WTC11 (cell line): Measurements from ENCODE around the gene SEZ6. TPM values are rescaled to one million over a fixed set of nuclear protein-coding genes. Genes with fewer than 3 reads are reported as not detected.

Experiments
- ATAC-seq: fragments of 200-7000 bp; cut with Tn5 transposase; 2 replicates; pipeline ENCODE4 v1.10.0; 2021; ENCODE audit warnings: mild to moderate bottlenecking, moderate library complexity
- CTCF ChIA-PET: fragments of 300-600 bp; sonication (Branson Sonifier 250); formaldehyde crosslinking; loops from one replicate; lab custom pipeline; 2021; ENCODE audit warnings: antibody characterized with exemption; lab: Charles Lee
- POLR2A ChIA-PET: fragments of 350-600 bp; sonication (Branson Sonifier 250); formaldehyde crosslinking; loops from one replicate; lab custom pipeline; 2021; ENCODE audit warnings: antibody characterized with exemption; lab: Charles Lee
- DNase-seq: peaks from one replicate; pipeline ENCODE4 v3.0.0; 2021; ENCODE audit warnings: low spot score
- H3K27ac Mint-ChIP-seq: 2 replicates; pipeline ENCODE4 v1.8.0; 2021; ENCODE audit warnings: mixed read lengths
- H3K27me3 Mint-ChIP-seq: 2 replicates; pipeline ENCODE4 v1.8.0; 2021; ENCODE audit warnings: low read depth, mild to moderate bottlenecking, moderate library complexity, mixed read lengths
- H3K36me3 Mint-ChIP-seq: 2 replicates; pipeline ENCODE4 v1.8.0; 2021; ENCODE audit warnings: mixed read lengths
- H3K4me1 Mint-ChIP-seq: 2 replicates; pipeline ENCODE4 v1.8.0; 2022; ENCODE audit warnings: mixed read lengths
- H3K4me3 Mint-ChIP-seq: 2 replicates; pipeline ENCODE4 v1.8.0; 2021; ENCODE audit warnings: mild to moderate bottlenecking, moderate library complexity, mixed read lengths
- H3K9me3 Mint-ChIP-seq: 2 replicates; pipeline ENCODE4 v1.8.0; 2021; ENCODE audit warnings: mixed read lengths
- CBFB ChIP-seq: sonication (generic); formaldehyde crosslinking; IDR thresholded peaks from 2 replicates; pipeline ENCODE4 v1.8.1; 2022; ENCODE audit warnings: mild to moderate bottlenecking, low read depth, missing genetic modification reagents
- CREB1 ChIP-seq: sonication (generic); formaldehyde crosslinking; IDR thresholded peaks from 2 replicates; pipeline ENCODE4 v1.8.0; 2023; ENCODE audit warnings: mild to moderate bottlenecking, missing genetic modification reagents
- E2F5 ChIP-seq: sonication (generic); formaldehyde crosslinking; IDR thresholded peaks from 2 replicates; pipeline ENCODE4 v1.8.1; 2022; ENCODE audit warnings: mild to moderate bottlenecking, moderate library complexity, missing genetic modification reagents
- ESRRA ChIP-seq: sonication (generic); formaldehyde crosslinking; IDR thresholded peaks from 2 replicates; pipeline ENCODE4 v1.8.1; 2022; ENCODE audit warnings: mild to moderate bottlenecking, missing genetic modification reagents, borderline replicate concordance
- FOXK1 ChIP-seq: sonication (generic); formaldehyde crosslinking; IDR thresholded peaks from 2 replicates; pipeline ENCODE4 v1.8.0; 2022; ENCODE audit warnings: mild to moderate bottlenecking, moderate library complexity, missing genetic modification reagents
- FOXP4 ChIP-seq: sonication (generic); formaldehyde crosslinking; IDR thresholded peaks from 2 replicates; pipeline ENCODE4 v1.8.0; 2022; ENCODE audit warnings: mild to moderate bottlenecking, missing genetic modification reagents
- GABPB1 ChIP-seq: sonication (generic); formaldehyde crosslinking; IDR thresholded peaks from 2 replicates; pipeline ENCODE4 v1.8.1; 2023; ENCODE audit warnings: mild to moderate bottlenecking, missing genetic modification reagents
- GRHL2 ChIP-seq: fragments of 250-450 bp; sonication (Bioruptor Pico); IDR thresholded peaks from 2 replicates; pipeline ENCODE4 v1.8.0; 2022; ENCODE audit warnings: mild to moderate bottlenecking, moderate library complexity; ENCODE audit not compliant: insufficient replicate concordance, severe bottlenecking
- IRF2 ChIP-seq: sonication (generic); formaldehyde crosslinking; IDR thresholded peaks from 2 replicates; pipeline ENCODE4 v1.8.0; 2022; ENCODE audit warnings: low read depth, missing genetic modification reagents, borderline replicate concordance
- JAZF1 ChIP-seq: fragments of 250-450 bp; sonication (Bioruptor Pico); IDR thresholded peaks from 2 replicates; pipeline ENCODE4 v1.9.0; 2021; ENCODE audit warnings: moderate library complexity, mild to moderate bottlenecking, inconsistent platforms
- MAX ChIP-seq: sonication (generic); formaldehyde crosslinking; IDR thresholded peaks from 2 replicates; pipeline ENCODE4 v1.8.0; 2022; ENCODE audit warnings: mild to moderate bottlenecking, missing genetic modification reagents
- NR1H2 ChIP-seq: sonication (generic); formaldehyde crosslinking; IDR thresholded peaks from 2 replicates; pipeline ENCODE4 v1.9.0; 2021; ENCODE audit warnings: mild to moderate bottlenecking, moderate library complexity, missing genetic modification reagents
- NR3C1 ChIP-seq: sonication (generic); formaldehyde crosslinking; conservative IDR thresholded peaks from 2 replicates; pipeline ENCODE4 v1.8.1; 2023; ENCODE audit warnings: low read depth, mild to moderate bottlenecking, missing genetic modification reagents
- PREB ChIP-seq: sonication (generic); formaldehyde crosslinking; IDR thresholded peaks from 2 replicates; pipeline ENCODE4 v1.8.1; 2022; ENCODE audit warnings: mild to moderate bottlenecking, missing genetic modification reagents, moderate library complexity, borderline replicate concordance
- SMAD3 ChIP-seq: sonication (generic); formaldehyde crosslinking; IDR thresholded peaks from 2 replicates; pipeline ENCODE4 v1.8.0; 2022; ENCODE audit warnings: missing genetic modification reagents, mild to moderate bottlenecking, borderline replicate concordance
- SOX15 ChIP-seq: fragments of 250-450 bp; sonication (Bioruptor Pico); IDR thresholded peaks from 2 replicates; pipeline ENCODE4 v1.9.0; 2021; ENCODE audit warnings: mild to moderate bottlenecking
- TCF7 ChIP-seq: sonication (generic); formaldehyde crosslinking; IDR thresholded peaks from 2 replicates; pipeline ENCODE4 v1.8.0; 2022; ENCODE audit warnings: mild to moderate bottlenecking, low read depth, missing genetic modification reagents, moderate library complexity
- TEAD1 ChIP-seq: sonication (generic); formaldehyde crosslinking; IDR thresholded peaks from 2 replicates; pipeline ENCODE4 v1.8.0; 2022; ENCODE audit warnings: mild to moderate bottlenecking, missing genetic modification reagents
- TP53 ChIP-seq: sonication (generic); formaldehyde crosslinking; IDR thresholded peaks from 2 replicates; pipeline ENCODE4 v1.8.1; 2023; ENCODE audit warnings: mild to moderate bottlenecking, missing genetic modification reagents
- ZNF232 ChIP-seq: sonication (generic); formaldehyde crosslinking; IDR thresholded peaks from 2 replicates; pipeline ENCODE4 v1.8.0; 2022; ENCODE audit warnings: mild to moderate bottlenecking, missing genetic modification reagents
- ZNF317 ChIP-seq: sonication (generic); formaldehyde crosslinking; IDR thresholded peaks from 2 replicates; pipeline ENCODE4 v1.8.1; 2023; ENCODE audit warnings: low read depth, mild to moderate bottlenecking, moderate library complexity, missing genetic modification reagents, borderline replicate concordance
- ZNF671 ChIP-seq: fragments of 250-450 bp; sonication (Bioruptor Pico); IDR thresholded peaks from 2 replicates; pipeline ENCODE4 v1.8.0; 2021; ENCODE audit warnings: mild to moderate bottlenecking
- ZSCAN18 ChIP-seq: fragments of 250-450 bp; sonication (Bioruptor Pico); IDR thresholded peaks from 2 replicates; pipeline ENCODE4 v2.1.2; 2022; ENCODE audit warnings: mild to moderate bottlenecking, moderate library complexity
- total RNA-seq: library from RNA; stranded (reverse); gene quantifications from 3 replicates; pipeline ENCODE4 v1.2.3, GENCODE V29; 2021
- TF ChIP-seq, protein P1 (sequence below): sonication (generic); formaldehyde crosslinking; IDR thresholded peaks from 2 replicates; pipeline ENCODE4 v1.8.1; 2023; ENCODE audit warnings: mild to moderate bottlenecking, missing genetic modification reagents

The SEZ6 gene
- total RNA-seq, 1 experiment from 2014 or later, result 3.0 TPM

DNA sequence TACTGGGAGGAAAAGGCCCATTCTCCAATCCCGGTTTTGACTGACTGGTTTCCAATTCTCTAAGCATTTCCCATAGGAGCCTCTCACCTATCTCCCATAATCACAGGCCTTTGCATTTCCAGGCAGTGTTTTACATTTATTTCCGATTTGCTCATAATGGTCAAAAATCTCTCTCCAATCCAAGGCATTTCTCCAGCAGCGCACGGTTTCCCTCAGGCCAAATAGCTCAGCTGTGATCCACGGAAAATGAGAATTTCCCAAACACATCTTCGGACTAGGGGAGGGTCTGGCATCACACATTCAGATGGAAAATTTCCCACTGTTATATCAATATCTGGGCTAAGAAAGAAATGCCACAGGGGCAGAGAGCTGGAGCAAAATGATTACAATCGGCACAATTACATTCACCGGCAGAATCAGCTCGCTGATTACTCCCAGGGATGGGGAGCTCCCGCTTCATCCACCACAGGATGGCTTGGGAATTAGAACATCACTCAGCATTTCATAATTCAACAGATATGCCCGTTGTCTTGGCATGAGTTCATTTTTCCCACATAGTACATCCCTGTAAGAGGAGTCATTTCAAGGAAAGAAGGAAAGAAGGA lies 43.8 kb upstream of the SEZ6 start:
- no peak for ATAC-seq
- H3K4me3 Mint-ChIP-seq, result no peak overlapping the region
- H3K9me3 Mint-ChIP-seq, result no peaks in the 10 kb centered on the region
- H3K4me1 Mint-ChIP-seq, result peaks cover 41% of the 10 kb centered on the region
- no peak overlapping the region for H3K27ac Mint-ChIP-seq
- DNase-seq, result no peak
- TF ChIP-seq ZNF317, result no peak
- TF ChIP-seq TCF7, result no peak
- no peak for TF ChIP-seq ZNF232 (CRISPR knock-in tag)
- TF ChIP-seq E2F5 (CRISPR knock-in tag), result no peak
- TF ChIP-seq CBFB (CRISPR knock-in tag), result no peak
- TF ChIP-seq ZSCAN18 (CRISPR knock-in tag), result no peak
- TF ChIP-seq FOXP4, result no peak
- TF ChIP-seq GABPB1, result no peak
- no peak for TF ChIP-seq TP53 (CRISPR knock-in tag)
- TF ChIP-seq FOXK1 (CRISPR knock-in tag), result no peak
- TF ChIP-seq, protein P1, sequence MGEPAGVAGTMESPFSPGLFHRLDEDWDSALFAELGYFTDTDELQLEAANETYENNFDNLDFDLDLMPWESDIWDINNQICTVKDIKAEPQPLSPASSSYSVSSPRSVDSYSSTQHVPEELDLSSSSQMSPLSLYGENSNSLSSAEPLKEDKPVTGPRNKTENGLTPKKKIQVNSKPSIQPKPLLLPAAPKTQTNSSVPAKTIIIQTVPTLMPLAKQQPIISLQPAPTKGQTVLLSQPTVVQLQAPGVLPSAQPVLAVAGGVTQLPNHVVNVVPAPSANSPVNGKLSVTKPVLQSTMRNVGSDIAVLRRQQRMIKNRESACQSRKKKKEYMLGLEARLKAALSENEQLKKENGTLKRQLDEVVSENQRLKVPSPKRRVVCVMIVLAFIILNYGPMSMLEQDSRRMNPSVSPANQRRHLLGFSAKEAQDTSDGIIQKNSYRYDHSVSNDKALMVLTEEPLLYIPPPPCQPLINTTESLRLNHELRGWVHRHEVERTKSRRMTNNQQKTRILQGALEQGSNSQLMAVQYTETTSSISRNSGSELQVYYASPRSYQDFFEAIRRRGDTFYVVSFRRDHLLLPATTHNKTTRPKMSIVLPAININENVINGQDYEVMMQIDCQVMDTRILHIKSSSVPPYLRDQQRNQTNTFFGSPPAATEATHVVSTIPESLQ (CRISPR knock-in tag), result no peak
- TF ChIP-seq TEAD1 (CRISPR knock-in tag), result no peak
- no peak for TF ChIP-seq NR1H2 (CRISPR knock-in tag)
- TF ChIP-seq GRHL2 (CRISPR knock-in tag), result no peak
- no peak for TF ChIP-seq JAZF1
- ChIA-PET POLR2A (interaction anchor here (0.6 to 1.5 kb wide), 2 partner anchors 10 to 300 kb away, joined by 3 to 4 read pairs; no protein-coding TSS in a partner anchor), CTCF (interaction anchor here (1.9 to 2.8 kb wide), 3 partner anchors 13 to 67 kb away, joined by 7 to 27 read pairs (median 7); no protein-coding TSS in a partner anchor)
- no peaks in the 10 kb centered on the region for H3K27me3 Mint-ChIP-seq
- H3K36me3 Mint-ChIP-seq, result peaks cover 17% of the 10 kb centered on the region

DNA sequence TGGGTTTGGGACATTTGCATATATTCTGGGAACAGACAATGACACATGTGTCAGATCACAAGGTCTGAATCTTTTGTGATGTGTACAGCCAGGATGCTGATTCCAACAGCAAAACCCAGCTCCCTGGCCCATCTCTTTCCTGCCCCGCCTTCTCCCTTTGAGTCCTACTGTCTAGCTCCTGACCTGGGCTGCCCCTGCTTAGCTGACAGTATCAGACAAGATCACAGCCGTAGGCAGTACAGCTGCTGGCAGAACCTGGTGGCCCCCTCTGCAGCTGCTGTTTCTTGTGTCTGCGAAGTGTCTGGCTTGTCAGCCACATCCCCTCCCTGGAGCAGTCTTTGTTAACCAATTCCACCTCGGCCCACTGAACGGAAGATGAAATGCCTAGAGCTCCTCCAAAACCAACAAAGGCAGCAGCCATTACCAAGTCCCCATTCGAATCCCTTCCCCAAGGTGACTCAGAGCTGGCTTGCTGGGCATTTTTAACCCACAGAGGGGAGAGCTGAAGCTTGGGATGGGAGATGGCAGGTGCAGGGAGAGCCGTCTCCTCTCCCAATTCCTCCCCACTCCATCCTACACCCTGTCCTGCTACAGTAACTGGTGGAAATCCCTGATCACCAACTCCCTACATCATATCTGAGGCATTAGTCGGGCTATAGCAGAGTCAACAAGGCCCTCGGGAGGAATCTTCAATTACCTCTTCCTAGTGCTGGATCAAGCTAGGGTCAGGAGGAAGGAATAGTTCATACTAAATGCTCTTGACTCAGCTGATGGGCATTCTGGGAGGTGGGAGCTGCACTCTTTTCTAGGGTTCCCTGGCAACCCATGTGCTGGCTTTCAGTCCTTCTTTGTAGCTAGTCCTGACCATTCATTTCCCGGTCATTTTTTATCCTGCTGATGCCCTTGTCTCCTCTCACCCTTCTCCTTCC lies 42.9 kb upstream of the SEZ6 start:
- Mint-ChIP-seq H3K9me3 (no peaks in the 10 kb centered on the region), H3K4me1 (peaks cover 51% of the 10 kb centered on the region), H3K4me3 (no peak overlapping the region), H3K27ac (0 out of 2 replicates have a peak overlapping the region, but pooled peaks have one; percentile 5), H3K27me3 (no peaks in the 10 kb centered on the region), H3K36me3 (peaks cover 18% of the 10 kb centered on the region)
- ATAC-seq (peak; percentile 58), DNase-seq (no peak)
- ChIA-PET POLR2A (interaction anchor here (0.9 to 1.5 kb wide), 2 partner anchors 11 to 14 kb away, joined by 4 read pairs; no protein-coding TSS in a partner anchor), CTCF (interaction anchor here (0.7 to 2.8 kb wide), 12 partner anchors 12 to 97 kb away, joined by 3 to 27 read pairs (median 4); no protein-coding TSS in a partner anchor)
- TF ChIP-seq ZNF671 (CRISPR knock-in tag) (no peak), TP53 (CRISPR knock-in tag) (no peak), MAX (CRISPR knock-in tag) (no peak), ESRRA (CRISPR knock-in tag) (no peak), ZNF232 (CRISPR knock-in tag) (no peak), ZNF317 (no peak), CREB1 (CRISPR knock-in tag) (no peak), NR3C1 (CRISPR knock-in tag) (no peak), PREB (CRISPR knock-in tag) (no peak), SOX15 (CRISPR knock-in tag) (no peak), IRF2 (no peak), GABPB1 (no peak), SMAD3 (CRISPR knock-in tag) (no peak)
